GM12892 (cell line): ENCODE data around the gene LACTB.

Experiments used
- POLR2A ChIP-seq: IDR thresholded peaks from 2 replicates; pipeline ENCODE4 v1.6.1; 2011; ENCODE audit warnings: low read depth, low read length, control low read depth
- POLR2AphosphoS5 ChIP-seq: IDR thresholded peaks from 2 replicates; pipeline ENCODE4 v1.6.1; 2011; ENCODE audit warnings: low read depth, low read length, control low read depth
- TAF1 ChIP-seq: IDR thresholded peaks from 2 replicates; pipeline ENCODE4 v1.6.1; 2011; ENCODE audit warnings: low read depth, mild to moderate bottlenecking, control low read depth, low read length, borderline replicate concordance

DNA sequence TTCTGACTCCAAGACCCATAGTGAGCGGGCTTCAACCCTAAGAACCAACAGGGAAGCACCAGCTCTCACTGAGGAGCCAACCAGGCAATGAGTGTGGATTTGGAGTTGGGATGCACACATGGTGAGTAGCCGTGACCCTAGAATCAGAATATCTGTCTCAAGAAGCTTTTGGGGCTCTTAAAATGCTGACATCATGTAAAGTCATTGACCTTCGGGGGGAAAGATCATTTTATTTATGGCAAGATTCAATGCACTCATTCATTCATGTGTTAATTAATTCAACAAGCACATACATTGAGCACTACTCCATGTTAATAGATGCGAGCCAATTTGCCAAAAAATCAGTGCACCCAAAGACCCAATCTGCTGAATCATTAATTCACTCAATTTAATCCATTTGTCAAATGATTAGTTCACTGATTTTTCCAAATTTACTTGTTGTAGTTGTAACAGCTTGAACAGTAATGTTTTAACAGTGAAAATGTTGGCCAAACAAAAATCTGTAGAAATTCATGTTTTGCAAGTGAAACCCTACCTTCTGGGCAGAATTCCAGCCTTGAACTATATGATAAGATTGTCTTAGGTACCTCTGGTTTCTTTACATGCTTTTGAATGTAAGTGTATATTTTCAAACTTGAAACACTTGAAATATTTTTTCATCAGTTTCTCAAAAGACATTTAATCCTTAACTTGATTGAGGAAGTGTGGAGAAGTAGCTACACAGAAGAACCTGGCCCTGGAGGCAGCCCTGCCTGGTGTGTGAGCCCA is 29.8 kb upstream of the LACTB start:
- no peak for TF ChIP-seq POLR2A
- no peak for TF ChIP-seq POLR2AphosphoS5
- no peak for TF ChIP-seq TAF1
